ENCODE measurements around the gene COL24A1.

- TF ChIP-seq CTCF (IDR thresholded peaks at IDR 0.05; ENCODE audit: low read length) = no peak
- TF ChIP-seq EZH2 (IDR thresholded peaks at IDR 0.05; ENCODE audit: borderline replicate concordance, low read length) = no peak
Observed at GRCh38 chr1:85746777-85747176, 409.8 kb downstream of the COL24A1 start.

Data from OCI-LY1 (cell line).